Fibroblast of skin of back (primary cell): ENCODE measurements around the gene PAPPA2.

Experiments
- DNase-seq: peaks from one replicate; pipeline ENCODE4 v3.0.0-alpha.2; 2013

The PAPPA2 gene

DNA sequence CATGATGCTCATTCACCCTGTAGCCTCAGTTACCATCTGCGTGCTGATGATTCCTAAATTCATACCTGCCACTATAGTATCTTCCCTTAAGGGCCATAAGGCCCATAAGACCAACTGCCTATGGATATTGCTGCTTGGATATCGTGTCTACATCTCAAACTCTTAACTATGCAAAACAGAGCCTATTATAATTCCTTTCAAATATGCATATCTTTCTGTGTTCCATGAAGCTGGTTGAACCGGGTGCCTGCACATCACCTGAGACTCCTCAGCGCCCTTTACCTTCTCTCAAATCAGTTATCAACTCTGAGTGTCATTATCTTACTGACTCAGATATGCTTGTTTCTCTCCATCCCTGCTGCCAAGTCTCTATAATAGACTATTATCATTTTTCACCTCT lies 311.2 kb downstream of the PAPPA2 start:
- no peak for DNase-seq

DNA sequence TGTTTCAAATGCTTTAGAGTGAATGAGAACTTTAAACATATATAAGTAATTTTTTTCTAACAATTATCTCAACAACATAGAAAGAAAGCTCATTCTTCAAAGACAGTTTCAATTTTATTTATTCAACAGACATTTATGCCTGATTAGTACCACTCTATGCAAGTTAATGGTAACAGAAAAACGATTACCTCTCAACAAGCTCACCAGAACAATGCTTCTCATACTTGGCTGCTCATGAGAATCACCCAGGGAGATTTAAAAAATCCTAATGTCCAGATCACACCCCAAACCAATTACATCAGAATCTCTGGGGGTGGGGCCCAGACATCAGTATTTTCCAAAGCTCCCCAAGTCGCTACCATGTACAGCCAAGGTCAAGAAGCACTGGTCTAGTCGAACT lies 312.4 kb downstream of the PAPPA2 start:
- no peak for DNase-seq

DNA sequence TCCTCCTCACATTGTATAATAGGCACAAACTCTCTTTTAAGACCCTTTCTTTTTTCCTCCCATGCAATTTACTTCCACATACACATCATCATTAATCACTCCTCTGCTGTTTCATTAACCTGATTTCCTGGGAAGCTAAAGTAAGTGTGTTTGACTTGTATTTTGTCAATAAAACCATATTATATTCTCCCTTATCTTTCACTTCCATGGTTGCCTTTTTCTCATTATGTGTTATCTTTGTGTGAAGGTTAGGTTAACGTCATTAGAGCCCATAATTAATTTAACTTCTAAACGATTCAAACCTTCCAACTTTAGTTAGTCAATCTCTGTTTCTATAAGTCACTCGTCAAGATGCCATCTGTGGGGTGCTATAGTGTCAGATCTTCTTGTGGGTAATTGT lies 313.0 kb downstream of the PAPPA2 start:
- DNase-seq = no peak

DNA sequence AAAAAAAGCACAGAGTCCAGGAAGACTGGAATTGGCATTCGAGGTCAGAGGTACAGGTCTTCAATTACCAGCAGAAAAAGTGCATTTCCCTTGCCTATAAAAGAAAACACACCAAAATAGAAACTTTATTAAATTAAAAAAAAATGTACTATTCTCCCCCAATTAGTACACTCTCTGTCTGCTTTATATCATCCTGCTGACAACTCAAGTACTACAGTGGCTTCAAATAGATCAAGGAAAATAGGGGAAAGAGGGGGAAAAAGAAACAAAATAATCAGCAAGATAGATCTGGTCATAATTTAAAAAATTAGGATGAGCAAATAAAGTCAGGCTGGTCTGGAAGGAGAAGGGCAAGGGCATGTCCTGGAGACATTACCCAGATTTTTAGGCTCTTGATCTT lies 315.1 kb downstream of the PAPPA2 start:
- no peak for DNase-seq

DNA sequence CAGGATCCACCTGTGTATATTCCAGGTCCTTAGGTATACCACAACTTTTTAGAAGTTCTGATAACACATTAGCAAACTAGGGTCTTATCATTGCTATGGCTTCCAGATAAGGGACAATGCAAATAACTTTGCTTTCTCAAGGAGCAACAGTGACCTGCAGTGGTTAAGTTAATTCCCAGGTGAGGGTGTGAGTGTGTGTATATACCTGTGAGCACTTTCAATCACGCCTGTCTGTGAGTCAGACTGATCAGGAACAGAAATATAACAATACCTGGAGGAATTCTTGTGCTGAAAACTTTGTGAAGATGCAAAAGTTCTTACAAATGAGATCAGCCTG lies 317.0 kb downstream of the PAPPA2 start:
- no peak for DNase-seq

DNA sequence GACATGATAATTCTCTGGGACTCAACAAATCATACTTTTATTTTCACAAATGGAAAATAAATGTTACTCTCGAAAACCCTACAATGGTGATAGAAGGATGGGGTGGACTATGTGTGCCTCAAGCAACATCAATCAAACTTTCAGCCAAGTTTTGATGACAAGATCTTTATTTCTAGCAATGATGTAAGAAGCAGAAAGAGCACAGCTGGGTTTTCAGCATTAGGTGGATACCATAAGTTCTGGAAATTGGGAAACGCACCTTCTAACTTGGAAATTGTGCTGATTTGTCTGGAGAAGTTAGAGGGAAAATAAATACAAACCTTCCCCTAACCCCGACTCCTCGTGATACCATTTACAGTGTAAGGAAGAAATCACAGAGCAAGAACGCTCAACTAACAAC lies 320.3 kb downstream of the PAPPA2 start:
- DNase-seq = no peak

DNA sequence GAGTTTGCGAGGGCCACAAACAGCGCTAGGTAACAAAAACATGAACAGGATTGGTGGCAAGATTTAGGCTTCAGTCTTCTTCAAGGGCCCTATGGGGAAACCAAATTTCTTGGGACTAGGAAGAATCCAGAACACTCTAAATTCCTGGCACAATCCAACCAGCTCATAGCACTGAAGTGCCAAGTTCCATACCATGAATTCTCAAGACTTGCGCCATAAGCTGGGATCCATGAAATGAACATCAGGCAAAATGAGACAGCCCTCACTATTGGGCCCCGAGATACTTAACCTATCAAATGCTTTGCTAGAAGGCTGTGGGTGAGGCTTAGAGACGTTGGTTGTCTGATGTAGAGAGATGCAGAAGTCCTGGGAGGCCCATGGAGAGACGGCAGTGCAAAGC lies 322.1 kb downstream of the PAPPA2 start:
- peak; percentile 16 for DNase-seq

DNA sequence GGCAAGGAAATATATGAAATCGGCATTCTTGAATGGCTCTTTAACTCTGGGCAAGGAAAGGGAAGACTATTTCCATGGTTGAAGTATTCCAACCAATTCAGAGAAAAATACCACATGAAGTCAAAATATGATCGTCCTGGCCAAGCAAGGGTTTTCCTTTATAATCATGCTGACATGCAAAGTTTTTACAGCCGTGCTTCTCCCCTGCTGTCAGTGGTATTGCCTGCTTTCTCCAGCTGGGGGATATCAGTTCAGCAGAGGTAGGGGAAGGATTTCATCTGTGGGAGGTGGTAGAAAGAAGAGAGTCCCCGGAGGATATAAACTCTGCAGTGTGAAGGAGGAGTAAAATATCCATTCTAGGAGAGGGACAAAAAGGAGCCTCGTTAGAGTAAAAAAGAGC lies 322.8 kb downstream of the PAPPA2 start:
- peak; percentile 20 for DNase-seq

DNA sequence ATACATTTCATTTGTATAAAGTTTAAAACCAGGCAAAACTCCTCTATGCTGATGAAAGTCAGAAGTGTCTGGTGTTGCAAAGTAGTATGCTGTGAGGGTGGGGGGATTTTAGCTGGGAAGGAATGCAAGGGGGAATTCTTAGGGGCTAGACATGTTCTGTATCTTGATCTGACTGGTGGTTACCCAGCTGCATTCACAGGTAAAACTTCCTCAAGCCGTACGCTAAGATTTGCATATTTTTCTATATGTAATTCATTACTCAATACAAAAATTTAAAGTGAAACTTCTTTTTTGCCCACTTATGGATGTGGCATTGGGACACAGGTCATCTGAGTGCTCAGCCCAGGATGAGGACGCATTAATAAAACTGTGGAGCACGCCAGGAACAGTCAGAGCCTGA lies 323.3 kb downstream of the PAPPA2 start:
- no peak for DNase-seq

DNA sequence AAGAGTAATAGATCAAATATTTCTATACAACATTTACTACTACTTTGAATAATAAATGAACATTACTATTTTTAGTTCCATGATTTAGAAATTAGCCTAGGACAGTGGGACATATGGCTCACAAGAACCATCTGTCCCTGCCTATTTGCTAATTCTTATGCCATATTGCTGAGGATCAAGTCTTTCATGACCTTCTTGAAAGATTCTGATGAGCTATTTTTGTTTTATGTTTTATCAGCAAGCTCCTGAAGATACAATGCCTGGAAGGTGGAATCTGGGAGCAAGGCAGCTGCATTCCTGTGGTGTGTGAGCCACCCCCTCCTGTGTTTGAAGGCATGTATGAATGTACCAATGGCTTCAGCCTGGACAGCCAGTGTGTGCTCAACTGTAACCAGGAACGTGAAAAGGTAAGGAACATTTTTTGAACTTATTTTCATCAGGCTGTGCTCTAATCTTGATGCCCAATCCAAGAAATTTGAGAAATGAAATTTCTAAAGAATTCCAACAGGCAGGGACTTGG lies 326.7 kb downstream of the PAPPA2 start:
- peak; percentile 70 for DNase-seq

DNA sequence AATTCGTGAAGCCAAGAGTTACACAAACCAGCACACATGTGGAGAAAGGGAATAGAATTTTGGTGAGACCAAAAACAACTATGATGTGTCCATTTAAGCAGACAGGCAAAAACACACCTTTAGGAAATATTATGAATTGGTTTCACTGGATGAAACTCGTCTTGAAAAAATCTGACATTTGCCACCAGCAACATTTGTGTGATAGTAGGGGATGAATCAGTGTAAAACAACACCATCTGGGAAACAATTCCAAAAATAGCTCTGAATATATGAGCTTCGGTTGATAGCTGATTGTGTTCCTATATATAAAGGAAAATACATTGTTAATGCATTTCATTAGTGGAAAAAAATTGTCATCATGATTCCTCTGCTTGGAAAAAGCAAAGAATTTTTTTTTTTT lies 327.8 kb downstream of the PAPPA2 start:
- DNase-seq = peak; percentile 47

DNA sequence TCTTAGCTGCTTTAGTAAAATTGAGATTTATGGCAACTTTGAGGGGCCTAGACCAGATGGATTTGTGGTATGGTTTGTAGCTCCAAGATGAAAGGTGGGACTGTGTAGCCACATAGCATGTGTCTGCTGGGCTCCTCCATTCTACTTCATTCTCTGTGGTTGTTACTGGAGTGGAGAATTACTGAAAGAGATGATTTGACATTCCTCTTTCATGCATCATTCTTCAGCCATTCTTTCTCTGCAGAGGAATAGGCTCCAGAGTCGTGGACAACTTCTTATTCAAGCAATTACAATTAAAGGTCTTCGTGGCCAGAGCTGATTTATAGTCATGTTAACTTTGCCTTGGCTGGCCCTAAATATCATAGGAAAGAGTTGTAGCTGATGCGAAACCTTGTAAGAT lies 328.9 kb downstream of the PAPPA2 start:
- DNase-seq = peak; percentile 68

DNA sequence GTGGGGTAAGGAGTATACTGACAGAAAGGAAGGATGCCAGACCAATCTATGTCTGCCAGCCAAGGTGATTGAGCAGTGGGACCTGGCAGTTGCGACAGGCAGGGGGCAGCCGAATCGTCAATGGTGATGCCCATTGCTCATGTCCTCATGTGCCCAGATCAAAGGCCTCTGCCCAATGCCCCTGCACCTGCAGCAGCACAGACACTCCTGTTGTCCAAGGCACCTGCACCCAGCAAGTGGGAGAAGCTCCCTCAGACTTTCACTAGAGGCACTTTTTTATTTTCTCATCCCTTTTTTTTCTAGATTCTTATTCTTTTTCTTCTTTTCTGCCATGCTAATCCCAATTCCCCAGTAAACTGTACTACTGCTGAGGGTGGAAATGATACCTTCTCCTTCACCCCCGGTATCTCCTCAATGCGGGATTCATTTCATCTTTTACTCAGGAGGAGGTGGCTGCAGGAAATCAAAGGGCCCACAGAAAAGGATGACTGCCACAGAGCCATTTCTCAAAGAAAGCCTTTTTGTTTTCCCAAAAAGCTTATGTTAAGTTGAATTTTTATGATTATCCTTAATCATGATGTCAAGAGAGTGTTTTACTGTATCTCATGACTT lies 332.0 kb downstream of the PAPPA2 start:
- no peak for DNase-seq

DNA sequence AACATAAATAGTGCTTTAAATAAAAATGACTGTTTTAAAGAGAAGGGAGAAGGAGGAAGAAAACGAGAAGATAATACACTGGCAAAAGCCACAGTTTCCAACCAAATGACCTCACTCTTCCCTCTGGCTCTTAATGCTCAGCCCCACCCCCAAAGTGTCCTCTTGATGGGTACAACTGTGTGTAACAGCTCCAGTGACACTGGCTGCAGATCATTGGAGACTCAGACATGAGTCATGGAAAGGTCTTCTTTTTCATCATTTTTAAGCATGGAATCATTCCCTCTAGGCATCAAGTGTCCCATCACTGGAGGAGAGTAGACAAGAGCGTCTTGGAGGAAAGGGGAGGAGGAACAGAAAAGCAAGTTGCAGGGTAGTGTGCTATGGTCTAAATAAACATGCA lies 333.0 kb downstream of the PAPPA2 start:
- peak; percentile 93 for DNase-seq

DNA sequence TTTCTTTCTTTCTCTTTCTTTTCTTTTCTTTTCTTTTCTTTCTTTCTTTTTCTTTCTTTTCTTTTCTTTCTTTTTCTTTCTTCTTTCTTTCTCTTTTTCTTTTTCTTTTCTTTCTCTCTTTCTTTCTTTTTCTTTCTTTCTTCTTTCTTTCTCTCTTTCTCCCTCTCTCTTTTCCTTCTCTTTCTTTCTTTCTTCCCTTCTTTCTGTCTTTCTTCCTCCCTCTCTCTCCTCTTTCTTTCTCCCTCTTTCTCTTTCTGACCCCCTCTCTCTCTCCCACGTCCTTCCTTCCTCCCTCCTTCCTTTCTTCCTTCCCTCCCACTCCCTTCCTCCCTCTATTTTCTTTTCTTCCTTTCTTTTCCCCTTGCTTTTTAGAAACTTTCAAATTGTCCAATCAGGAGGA lies 333.6 kb downstream of the PAPPA2 start:
- DNase-seq = no peak

DNA sequence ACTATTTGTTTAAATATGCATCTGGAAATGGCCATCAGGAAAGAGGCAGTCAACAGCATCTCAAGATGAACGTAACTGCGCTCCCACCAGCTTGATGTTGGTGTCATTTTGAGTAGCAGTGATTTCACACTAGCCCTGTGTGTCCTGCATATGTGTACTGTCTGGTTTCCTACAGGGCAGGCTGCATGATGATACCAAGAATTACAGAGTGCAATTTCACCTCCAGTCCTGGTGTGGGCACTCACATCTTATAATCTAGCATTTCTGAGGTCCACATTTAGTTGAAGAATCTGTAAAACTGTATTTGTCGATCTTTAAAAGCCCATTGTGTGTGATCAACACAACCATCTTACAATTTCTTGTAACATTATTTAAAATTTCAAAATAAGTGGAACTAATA lies 336.4 kb downstream of the PAPPA2 start:
- DNase-seq = no peak

DNA sequence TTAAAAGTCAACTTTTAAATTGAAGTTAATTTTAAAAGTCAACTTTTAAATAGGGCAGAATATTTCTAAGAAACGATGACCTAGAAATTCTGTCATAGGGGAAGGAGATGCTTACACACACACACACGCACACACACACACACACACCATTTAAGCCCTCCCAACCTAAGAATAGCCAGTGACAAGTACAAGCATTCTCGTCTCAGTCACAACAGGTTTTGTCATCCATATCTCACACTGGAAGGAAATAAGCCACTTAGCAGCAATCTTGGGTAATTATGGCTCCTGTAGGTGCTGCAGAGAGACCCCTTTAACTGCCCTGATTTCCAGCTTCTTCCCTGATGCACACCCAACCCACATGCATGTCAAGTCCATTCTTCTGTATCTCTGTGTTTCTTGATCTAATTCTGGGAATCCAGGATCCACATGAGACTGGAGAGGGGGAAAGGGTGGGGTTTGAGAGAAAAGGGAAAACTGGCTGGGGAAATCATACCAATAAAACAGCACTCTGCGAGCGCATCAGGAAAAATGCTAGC lies 338.1 kb downstream of the PAPPA2 start:
- DNase-seq = peak; percentile 22

DNA sequence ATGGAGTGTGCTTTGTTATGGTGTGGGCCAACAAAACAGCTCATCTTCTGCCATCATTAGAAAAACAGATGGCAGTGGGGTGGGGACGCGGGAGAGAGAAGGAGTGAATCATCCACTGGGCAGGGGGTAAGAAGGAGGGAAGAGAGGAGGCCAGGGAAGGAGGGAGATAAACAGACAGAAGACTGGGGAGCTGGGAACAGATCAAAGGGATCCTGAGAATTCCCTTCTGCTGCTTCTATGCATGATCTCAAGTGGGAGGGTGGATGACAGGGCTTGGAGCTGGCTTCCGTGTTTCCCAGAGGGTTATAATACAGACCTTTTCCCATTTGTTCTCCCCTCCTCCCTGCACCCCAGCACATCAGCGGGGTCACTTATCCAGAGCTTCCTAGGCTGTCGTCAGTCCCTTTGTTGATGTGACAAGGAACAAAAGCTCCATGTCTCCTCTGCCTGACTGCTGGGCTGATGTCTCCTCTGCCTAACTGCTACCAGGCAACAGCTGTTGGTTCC lies 338.6 kb downstream of the PAPPA2 start:
- peak; percentile 89 for DNase-seq

DNA sequence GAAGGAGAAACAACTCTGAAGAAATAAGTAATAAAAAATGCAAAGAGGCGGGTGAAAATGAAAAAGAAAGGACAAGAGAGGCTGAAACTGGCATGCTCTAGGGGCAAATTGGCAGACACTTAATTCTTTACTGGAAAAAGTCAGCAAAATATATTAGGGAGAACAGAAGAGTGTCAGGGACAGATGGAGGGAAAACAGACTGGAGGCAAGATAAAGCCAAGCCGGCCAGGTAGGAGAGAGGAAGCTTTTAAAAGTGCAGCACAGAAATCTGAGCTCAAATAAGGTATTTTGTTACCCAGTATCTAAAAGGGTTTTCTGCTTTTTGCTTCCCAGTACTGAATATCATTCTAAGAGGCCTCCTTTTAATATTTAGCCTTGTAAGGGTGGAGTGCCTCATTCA lies 339.3 kb downstream of the PAPPA2 start:
- no peak for DNase-seq

DNA sequence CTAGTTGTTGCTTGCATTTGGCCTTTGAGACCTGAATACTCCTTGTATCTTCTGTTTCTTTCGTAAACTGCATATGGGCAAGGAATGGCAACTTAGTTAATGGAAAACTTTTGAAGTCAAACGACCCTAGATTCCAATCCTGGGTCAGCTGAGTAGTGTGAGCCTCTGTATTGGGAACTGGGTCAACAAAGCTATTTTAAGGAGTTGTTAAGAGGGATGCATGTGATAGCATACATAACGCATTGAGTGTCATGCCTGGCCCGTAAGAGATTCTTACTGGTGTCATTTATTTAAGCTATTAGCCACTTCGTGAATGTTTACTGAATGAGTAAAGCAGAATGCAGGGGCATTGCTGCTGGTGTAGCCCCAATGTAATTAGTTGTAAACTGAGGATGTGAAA lies 340.1 kb downstream of the PAPPA2 start:
- DNase-seq = no peak

DNA sequence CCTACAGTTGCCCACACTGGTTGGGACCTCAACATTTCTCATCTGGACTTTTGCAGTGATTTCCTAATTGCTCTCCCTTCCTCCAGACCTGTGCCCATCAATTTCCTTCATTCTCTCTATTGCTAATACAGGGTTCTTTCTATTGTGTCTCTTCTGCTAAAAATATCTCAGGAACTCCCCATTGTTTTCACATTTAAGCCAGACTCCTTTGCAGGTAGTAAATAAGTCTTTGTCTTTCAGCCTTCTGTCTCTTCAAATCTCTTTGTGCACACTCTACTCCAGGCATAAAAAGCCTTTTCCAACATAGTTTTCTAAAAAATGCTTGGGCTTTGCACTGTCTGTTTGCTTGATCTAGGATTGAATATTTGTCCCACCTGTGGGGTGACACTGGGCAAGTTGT lies 340.6 kb downstream of the PAPPA2 start:
- DNase-seq = no peak

DNA sequence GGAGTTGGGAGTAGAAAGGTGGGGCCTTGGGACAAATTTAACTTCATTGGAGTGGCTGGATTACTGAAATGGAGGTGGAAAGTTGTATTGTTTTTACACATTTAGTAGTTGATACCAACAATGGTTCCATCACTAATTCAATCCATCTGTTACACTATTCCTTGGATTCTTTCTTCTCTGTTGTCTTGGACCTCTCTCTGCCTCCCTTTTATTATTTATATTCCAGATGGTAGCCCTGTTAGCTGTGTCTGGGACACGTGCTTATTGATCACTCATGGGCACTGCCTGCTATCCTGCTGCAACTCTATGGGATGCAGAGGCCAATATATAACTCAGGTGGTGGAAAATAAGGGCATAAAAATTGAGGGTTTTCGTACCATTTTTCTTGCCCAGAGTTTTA lies 346.3 kb downstream of the PAPPA2 start:
- no peak for DNase-seq

DNA sequence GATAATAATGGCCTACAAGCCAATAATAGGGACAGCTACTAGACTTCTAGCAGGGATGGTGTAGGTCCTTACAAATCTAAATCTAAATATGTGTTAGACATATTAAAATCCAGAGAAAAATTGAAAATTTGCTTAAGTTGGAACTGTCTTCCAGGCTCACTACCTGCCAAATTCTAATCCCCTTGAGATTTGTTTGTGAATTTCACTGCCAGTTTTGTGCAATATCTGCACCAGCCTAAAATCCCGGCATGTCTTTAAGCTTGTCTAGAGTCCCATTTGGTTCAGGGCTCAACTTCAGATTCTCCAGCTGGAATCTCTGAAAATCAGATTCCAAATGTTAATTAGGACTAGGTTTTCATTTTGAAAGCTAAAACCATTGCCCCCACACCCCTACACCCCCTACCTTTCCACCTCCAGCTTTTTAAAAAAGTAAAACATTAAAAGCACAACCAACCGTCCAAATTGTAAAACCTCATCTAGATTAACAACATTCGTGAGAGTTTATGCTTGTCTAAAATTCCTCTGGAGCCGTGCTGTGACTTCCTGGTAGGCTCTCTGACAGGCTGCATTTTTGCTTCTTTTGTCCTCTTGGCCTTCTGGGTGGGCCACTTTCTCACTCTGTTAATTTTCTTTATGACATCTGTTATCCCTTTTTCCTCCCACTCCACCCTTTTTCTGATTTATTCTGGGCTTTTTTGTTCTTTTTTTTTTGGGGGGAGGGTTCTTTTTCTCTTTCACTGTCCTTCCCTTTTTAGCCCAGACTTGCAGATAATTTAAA lies 348.7 kb downstream of the PAPPA2 start:
- DNase-seq = peak; percentile 20

DNA sequence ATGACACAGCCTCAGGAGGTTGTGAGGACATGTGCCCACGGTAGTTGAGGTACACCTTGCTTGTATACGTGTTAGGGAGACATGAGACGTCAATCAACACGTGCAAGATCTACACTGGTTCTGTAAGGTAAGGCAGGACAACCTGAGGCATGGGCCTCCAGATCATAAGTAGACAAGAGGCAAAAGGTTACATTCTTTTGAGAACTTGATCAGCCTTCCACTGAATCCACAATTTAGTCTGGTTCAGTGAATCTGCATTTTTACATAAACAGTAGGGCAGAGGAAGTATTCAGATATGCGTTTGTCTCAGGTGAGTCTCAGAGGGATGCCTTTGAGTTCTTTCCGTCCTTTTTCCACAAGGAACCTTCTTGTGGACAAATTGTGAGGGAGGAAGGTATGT lies 352.6 kb downstream of the PAPPA2 start:
- no peak for DNase-seq
